HEK293 (cell line): ENCODE results near the gene DYRK2.

Experiments
- CTCF ChIP-seq: fragments of 450-650 bp; formaldehyde crosslinking; IDR thresholded peaks from 2 replicates; pipeline ENCODE4 v1.5.1; 2016; ENCODE audit warnings: missing biosample characterization, missing genetic modification characterization
- KLF17 ChIP-seq: fragments of 450-650 bp; formaldehyde crosslinking; IDR thresholded peaks from 2 replicates; pipeline ENCODE4 v1.5.1; 2016; ENCODE audit warnings: missing biosample characterization, missing genetic modification characterization
- KLF8 ChIP-seq: fragments of 450-650 bp; formaldehyde crosslinking; IDR thresholded peaks from 2 replicates; pipeline ENCODE4 v1.5.1; 2016; ENCODE audit warnings: missing biosample characterization, missing genetic modification characterization
- KLF9 ChIP-seq: fragments of 450-650 bp; formaldehyde crosslinking; IDR thresholded peaks from 2 replicates; pipeline ENCODE4 v1.5.1; 2016; ENCODE audit warnings: missing biosample characterization, missing genetic modification characterization, low read depth
- REST ChIP-seq: fragments of 450-650 bp; formaldehyde crosslinking; IDR thresholded peaks from 2 replicates; pipeline ENCODE4 v1.5.1; 2016; ENCODE audit warnings: missing biosample characterization, missing genetic modification characterization
- ZNF521 ChIP-seq: fragments of 450-650 bp; formaldehyde crosslinking; IDR thresholded peaks from 2 replicates; pipeline ENCODE4 v1.5.1; 2017; ENCODE audit warnings: missing biosample characterization, mild to moderate bottlenecking, missing genetic modification characterization
- ZNF654 ChIP-seq: fragments of 450-650 bp; formaldehyde crosslinking; IDR thresholded peaks from 2 replicates; pipeline ENCODE4 v1.5.1; 2016; ENCODE audit warnings: low read depth, missing biosample characterization, missing genetic modification characterization
- ZNF776 ChIP-seq: fragments of 450-650 bp; formaldehyde crosslinking; IDR thresholded peaks from 2 replicates; pipeline ENCODE4 v1.5.0; 2017; ENCODE audit warnings: missing biosample characterization, missing genetic modification characterization, borderline replicate concordance
- ZNF785 ChIP-seq: fragments of 450-650 bp; formaldehyde crosslinking; IDR thresholded peaks from 2 replicates; pipeline ENCODE4 v1.5.1; 2016; ENCODE audit warnings: missing biosample characterization, missing genetic modification characterization

GRCh38 chr12:67613040-67613439 is 35.5 kb upstream of the DYRK2 start:
- TF ChIP-seq KLF8 (tag by site-specific recombination) (no peak), ZNF776 (tag by site-specific recombination) (no peak), KLF9 (tag by site-specific recombination) (no peak), REST (tag by site-specific recombination) (no peak), CTCF (tag by site-specific recombination) (no peak), KLF17 (no peak), ZNF785 (tag by site-specific recombination) (no peak), ZNF654 (tag by site-specific recombination) (no peak), ZNF521 (tag by site-specific recombination) (no peak)
